D721Med (cell line): ENCODE data around the gene RYR1.

ENCODE experiments used
- DNase-seq: peaks from one replicate; pipeline ENCODE4 v3.0.0; 2011; ENCODE audit warnings: low spot score; ENCODE audit not compliant: insufficient read length
- FAIRE-seq: peaks from 2 replicates; lab custom pipeline; 2011; peaks lifted over from hg19 to GRCh38; lab: Jason Lieb, UNC
- TF ChIP-seq, protein P1 (sequence below): IDR thresholded peaks from 2 replicates; pipeline ENCODE4 v1.5.1; 2012; ENCODE audit warnings: mild to moderate bottlenecking, control low read depth; ENCODE audit not compliant: insufficient read depth; ENCODE audit errors: missing control alignments

RYR1 gene

DNA sequence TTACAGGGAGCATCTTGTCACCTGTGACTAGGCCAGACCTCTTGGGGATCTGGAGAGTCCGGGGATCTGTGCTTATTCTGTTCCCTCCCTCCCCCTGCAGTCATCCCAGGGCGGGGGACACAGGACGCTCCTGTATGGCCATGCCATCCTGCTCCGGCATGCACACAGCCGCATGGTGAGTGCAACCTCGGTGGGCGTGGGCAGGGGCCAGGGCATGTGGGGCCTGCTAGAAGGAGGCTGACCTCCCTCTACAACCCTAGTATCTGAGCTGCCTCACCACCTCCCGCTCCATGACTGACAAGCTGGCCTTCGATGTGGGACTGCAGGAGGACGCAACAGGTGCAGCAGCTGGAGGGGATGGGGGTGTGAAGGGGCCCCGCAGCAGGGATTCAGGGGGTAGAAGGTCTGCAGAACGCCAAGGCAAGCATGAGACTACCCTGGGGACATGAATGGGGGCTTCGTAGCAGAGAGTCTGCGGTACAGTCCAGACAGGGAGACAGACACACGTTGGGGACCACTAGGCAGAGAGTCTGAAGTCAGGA is 10.0 kb downstream of the RYR1 start:
- TF ChIP-seq, protein P1, sequence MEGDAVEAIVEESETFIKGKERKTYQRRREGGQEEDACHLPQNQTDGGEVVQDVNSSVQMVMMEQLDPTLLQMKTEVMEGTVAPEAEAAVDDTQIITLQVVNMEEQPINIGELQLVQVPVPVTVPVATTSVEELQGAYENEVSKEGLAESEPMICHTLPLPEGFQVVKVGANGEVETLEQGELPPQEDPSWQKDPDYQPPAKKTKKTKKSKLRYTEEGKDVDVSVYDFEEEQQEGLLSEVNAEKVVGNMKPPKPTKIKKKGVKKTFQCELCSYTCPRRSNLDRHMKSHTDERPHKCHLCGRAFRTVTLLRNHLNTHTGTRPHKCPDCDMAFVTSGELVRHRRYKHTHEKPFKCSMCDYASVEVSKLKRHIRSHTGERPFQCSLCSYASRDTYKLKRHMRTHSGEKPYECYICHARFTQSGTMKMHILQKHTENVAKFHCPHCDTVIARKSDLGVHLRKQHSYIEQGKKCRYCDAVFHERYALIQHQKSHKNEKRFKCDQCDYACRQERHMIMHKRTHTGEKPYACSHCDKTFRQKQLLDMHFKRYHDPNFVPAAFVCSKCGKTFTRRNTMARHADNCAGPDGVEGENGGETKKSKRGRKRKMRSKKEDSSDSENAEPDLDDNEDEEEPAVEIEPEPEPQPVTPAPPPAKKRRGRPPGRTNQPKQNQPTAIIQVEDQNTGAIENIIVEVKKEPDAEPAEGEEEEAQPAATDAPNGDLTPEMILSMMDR = no peak
- no peak for DNase-seq
- no peak for FAIRE-seq

DNA sequence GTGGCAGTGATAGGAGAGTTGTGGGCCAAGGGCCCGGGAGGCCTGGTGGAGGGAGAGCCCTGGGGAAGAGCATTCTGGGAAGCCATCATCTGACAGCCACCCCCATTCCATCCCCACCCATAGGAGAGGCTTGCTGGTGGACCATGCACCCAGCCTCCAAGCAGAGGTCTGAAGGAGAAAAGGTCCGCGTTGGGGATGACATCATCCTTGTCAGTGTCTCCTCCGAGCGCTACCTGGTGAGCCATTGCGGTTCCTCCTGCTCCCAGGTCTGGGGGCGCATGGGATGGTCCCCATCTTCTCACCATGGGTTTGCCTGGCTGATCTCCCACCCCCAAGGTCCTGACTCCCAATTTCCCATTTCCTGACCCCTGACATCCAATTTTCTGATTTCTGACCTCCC is 10.5 kb downstream of the RYR1 start:
- TF ChIP-seq, protein P1 = no peak
- DNase-seq (no peak), FAIRE-seq (no peak)

DNA sequence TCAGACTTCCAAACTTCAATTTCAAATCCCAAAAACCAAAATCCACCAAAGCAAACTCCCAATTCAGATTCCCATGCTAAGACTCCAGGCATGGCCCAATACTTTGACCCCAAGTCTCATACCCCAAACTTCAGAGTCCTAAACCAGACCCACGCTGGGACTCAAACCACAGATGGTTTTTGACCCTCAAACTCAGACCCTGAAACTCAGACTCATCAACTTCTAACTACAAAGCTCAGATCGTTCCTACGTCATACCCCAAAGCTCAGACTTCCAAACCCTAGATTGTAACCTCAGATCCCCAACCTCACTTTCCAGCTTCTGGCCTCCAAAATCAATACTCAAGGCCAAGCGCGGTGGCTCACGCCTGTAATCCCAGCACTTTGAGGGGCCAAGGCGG is 11.9 kb downstream of the RYR1 start:
- DNase-seq = no peak
- no peak for FAIRE-seq
- TF ChIP-seq, protein P1 = no peak

DNA sequence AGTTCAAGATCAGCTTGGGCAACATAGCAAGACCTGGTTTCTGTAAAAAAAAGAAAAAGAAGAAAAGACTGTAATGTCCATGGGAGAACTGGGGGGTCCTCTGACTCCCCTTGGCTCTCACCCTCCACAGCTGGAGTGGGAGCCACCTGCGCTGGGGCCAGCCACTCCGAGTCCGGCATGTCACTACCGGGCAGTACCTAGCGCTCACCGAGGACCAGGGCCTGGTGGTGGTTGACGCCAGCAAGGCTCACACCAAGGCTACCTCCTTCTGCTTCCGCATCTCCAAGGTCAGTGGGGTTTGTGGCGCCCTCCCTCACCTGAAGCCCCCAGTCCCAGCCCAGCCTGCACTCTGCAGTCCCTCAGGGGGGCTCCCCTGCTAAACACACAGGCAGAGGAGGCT is 14.7 kb downstream of the RYR1 start:
- DNase-seq (no peak), FAIRE-seq (no peak)
- TF ChIP-seq, protein P1 = no peak

DNA sequence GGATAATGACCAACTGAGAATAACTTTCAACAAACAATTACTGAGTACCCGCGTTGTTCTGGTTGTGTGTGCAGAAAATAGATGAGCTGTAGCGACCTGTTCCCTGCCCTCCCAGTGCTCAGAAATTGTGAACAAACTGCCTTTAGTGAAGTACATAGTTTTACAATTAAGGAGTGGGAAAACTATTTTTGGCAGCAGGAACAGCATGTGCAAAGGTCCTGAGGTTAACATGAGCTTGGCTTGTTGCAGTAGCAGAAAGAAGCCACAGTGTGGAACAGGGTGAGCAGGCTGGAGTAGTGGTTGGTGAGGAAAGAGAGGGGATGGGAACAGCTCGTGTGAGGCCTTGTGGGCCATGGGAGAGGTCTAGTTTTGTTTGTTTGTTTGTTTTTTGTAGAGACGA is 16.0 kb downstream of the RYR1 start:
- DNase-seq (no peak), FAIRE-seq (no peak)
- TF ChIP-seq, protein P1 = no peak

DNA sequence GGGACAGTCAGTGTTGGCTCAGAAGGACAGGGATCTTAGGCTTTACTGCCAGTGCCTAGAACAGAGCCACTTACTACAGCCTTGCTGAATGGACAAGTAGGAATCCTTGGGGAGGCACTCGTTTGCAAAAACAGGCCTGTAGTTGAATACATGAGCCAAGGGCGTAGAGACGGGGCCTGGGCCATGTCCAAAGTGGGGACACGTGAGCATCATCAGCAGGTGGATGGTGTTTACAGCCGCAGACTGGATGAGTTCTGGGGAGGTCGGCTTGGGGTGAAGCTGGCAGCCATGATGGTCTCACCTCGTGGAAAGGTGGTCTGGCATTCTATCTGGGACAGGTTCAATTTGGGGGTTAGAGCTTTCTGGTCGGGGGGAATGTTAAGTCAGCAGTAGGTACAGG is 17.5 kb downstream of the RYR1 start:
- FAIRE-seq (no peak), DNase-seq (no peak)
- TF ChIP-seq, protein P1 = no peak

DNA sequence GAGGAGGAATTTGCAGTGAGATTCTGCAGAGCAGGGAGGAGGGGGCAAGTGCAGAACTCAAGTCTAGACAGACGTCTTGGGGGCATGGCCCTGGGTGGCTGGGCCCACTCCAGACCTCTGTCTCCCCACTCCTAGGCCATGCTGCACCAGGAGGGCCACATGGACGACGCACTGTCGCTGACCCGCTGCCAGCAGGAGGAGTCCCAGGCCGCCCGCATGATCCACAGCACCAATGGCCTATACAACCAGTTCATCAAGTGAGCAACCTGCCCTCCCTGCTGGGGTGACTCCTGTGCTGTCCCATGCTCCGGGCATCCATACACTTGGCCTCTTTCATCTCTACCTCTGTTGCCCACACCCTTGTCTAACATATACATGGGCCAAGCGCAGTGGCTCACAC is 18.1 kb downstream of the RYR1 start:
- no peak for FAIRE-seq
- TF ChIP-seq, protein P1 = no peak
- DNase-seq = no peak
